Neuron (in vitro differentiated cells): Measurements from ENCODE around the gene FEM1C.

Source experiments
- H2AFZ ChIP-seq: one replicate; pipeline ENCODE4 v1.6.1; 2013; ENCODE audit warnings: low read depth, mild to moderate bottlenecking, inconsistent platforms, low read length, moderate library complexity
- H3K27me3 ChIP-seq: one replicate; pipeline ENCODE4 v1.6.1; 2013; ENCODE audit warnings: low read length; ENCODE audit not compliant: insufficient read depth
- H3K36me3 ChIP-seq: one replicate; pipeline ENCODE4 v1.6.1; 2013; ENCODE audit warnings: low read length; ENCODE audit not compliant: insufficient read depth
- H3K4me1 ChIP-seq: one replicate; pipeline ENCODE4 v1.6.1; 2013; ENCODE audit warnings: low read length; ENCODE audit not compliant: insufficient read depth
- H3K4me3 ChIP-seq: 2 replicates; pipeline ENCODE4 v1.5.1; 2013; ENCODE audit warnings: mild to moderate bottlenecking, low read length, moderate library complexity
- H3K9me3 ChIP-seq: one replicate; pipeline ENCODE4 v1.6.1; 2013; ENCODE audit warnings: low read length

Gene FEM1C

DNA sequence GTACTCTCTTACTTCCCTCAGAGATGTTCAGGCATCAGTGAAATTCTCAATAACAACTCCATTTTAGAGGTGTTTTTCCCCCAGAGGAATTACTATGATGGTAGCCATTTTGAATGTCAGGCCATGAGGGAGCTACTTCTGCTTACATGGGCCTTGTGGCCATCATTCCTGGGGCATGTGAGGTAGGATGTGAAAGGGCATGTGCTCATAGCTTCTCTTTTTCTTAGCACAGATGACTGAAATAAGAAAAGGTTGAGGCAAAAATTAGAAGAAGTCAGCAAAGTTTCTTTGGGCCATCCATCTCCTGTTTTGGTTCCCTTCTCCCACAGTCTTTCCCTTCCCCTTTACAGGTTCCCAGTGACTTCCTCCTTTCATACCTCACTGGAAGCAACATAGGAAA lies 68.8 kb downstream of the FEM1C start:
- Histone ChIP-seq H3K4me1 (peaks cover 2% of the 10 kb centered on the region), H3K9me3 (no peaks in the 10 kb centered on the region), H2AFZ (no peak overlapping the region), H3K36me3 (no peaks in the 10 kb centered on the region), H3K4me3 (no peak overlapping the region), H3K27me3 (no peaks in the 10 kb centered on the region)

DNA sequence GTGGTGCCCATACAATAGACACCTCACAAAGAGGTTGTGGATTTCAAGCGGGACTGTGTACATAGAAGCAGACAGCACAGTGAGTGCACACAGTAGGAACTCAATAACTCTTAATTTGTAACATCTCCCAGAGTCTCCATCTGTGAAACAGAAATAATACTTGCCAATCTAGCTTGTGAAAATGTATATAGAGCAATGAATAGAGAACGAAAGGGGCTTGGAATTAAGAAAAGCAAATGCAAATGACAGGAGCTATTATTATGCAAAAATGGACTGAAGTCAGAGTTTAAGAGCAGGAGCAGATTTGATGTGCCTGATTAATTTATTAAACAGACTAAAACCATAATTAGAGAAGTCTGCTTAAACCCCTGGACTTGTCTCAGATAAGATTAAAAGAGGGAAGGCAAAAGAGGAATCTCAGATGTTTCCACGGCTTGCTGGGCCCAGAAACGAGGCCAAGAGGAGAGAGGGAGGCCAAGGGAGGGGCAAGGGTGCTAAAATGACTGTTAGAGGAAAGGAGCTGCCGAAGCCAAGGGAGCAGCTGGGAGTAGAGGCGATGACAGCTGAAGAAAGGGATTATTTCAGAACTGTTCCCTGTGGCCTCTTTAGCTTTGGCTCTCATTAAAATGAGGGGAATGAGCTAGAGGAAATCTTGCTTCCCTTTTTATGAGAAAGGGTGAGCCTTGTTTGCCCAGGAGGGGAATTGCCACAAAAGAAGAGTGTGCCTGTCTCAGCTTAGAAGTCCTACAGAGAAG lies 72.1 kb downstream of the FEM1C start:
- Histone ChIP-seq H3K27me3 (no peaks in the 10 kb centered on the region), H3K36me3 (no peaks in the 10 kb centered on the region), H3K9me3 (no peaks in the 10 kb centered on the region), H3K4me1 (peaks cover 2% of the 10 kb centered on the region), H3K4me3 (no peak overlapping the region), H2AFZ (no peak overlapping the region)

DNA sequence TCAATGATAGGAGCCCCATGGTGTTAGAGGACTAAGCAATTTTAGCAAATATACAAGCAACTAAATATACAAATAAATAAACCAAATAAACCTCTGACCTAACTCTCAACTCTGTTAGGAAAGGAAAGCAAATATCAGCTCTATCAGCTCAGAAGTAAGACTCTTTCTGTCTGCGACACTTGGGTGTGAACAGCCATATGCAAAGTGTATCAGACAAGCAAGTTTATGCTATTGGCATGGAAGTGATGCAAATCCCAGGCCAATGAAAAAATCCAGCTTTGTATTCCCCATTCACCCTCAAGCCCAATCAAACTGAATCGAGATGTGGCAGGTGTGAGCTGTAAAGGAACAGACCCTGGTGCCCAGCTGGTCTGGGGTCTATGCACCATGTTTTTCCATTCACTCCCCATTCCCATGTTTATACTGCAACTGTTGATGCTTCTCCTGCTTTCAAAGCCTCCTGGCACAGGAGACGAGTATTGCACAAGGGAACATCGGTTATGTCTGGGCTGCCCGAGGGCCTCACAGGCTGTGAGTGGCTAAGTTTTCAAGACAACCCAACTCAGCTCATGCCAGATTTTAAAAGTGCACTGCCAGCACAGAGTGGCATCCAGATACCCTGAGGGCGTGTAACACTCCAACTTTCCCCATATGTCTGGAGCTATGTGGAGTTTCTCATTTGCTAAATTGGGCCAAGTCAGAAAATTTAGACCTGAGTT lies 73.1 kb downstream of the FEM1C start:
- no peak overlapping the region for H2AFZ ChIP-seq
- H3K27me3 ChIP-seq = no peaks in the 10 kb centered on the region
- no peaks in the 10 kb centered on the region for H3K36me3 ChIP-seq
- H3K9me3 ChIP-seq = no peaks in the 10 kb centered on the region
- H3K4me3 ChIP-seq = no peak overlapping the region
- H3K4me1 ChIP-seq = peaks cover 2% of the 10 kb centered on the region

DNA sequence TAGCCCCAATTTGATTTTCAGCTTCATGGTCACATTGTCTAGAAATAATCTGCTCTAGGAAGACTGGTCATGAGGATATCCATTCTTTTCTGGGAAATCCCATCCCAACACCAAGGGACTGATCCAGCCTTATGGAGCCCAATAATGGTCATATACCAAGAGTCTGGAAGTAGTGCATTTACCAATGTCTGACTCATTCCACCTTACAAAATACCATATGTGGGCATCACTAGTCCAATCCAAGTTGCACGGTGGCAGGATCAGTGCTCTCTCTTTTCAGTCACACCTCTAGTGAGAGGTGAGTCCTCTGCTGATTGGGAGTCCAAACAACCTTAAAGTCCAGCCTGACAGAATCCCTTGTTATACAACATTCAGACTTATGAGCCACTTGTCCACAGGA lies 73.7 kb downstream of the FEM1C start:
- Histone ChIP-seq H2AFZ (no peak overlapping the region), H3K9me3 (no peaks in the 10 kb centered on the region), H3K27me3 (no peaks in the 10 kb centered on the region), H3K4me3 (no peak overlapping the region), H3K36me3 (no peaks in the 10 kb centered on the region), H3K4me1 (peaks cover 2% of the 10 kb centered on the region)
